OCI-LY7 (cell line): ENCODE measurements around the gene PIGZ. TPM values are rescaled to one million over a fixed set of nuclear protein-coding genes. Genes with fewer than 3 reads are reported as not detected.

Experiments
- BruUV-seq: library from RNA; stranded (reverse); fragments of 400-500 nt; replicated peaks from 2 replicates; lab custom pipeline; 2021; lab: Mats Ljungman, UMichigan
- CTCF ChIA-PET: fragments of 300-600 bp; sonication (Branson Sonifier 250); formaldehyde crosslinking; loops from one replicate; lab custom pipeline; 2022; ENCODE audit warnings: antibody characterized with exemption; ENCODE audit not compliant: unreplicated experiment; lab: Charles Lee
- POLR2A ChIA-PET: fragments of 300-600 bp; sonication (Branson Sonifier 250); formaldehyde crosslinking; loops from one replicate; lab custom pipeline; 2022; ENCODE audit warnings: antibody characterized with exemption; lab: Charles Lee
- DNase-seq: peaks from one replicate; pipeline ENCODE4 v3.0.0-alpha.2; 2015; ENCODE audit warnings: low spot score
- H2AFZ ChIP-seq: fragments of 200-600 bp; sonication (generic), shearing (Covaris generic); 2 replicates; pipeline ENCODE4 v1.6.1; 2014; ENCODE audit warnings: mild to moderate bottlenecking, antibody characterized with exemption, low read length, moderate library complexity
- H3K27ac ChIP-seq: fragments of 200-600 bp; sonication (generic); 2 replicates; pipeline ENCODE4 v1.5.1; 2014; ENCODE audit warnings: mixed run types, low read depth, mild to moderate bottlenecking, moderate library complexity, low read length, inconsistent platforms; ENCODE audit not compliant: poor library complexity, severe bottlenecking
- H3K36me3 ChIP-seq: fragments of 200-600 bp; sonication (generic); 2 replicates; pipeline ENCODE4 v1.6.1; 2014; ENCODE audit warnings: mild to moderate bottlenecking, antibody characterized with exemption, low read length, moderate library complexity, mixed read lengths; ENCODE audit not compliant: insufficient read depth
- H3K4me1 ChIP-seq: fragments of 200-600 bp; sonication (generic); 2 replicates; pipeline ENCODE4 v1.5.1; 2014; ENCODE audit warnings: mild to moderate bottlenecking, low read length; ENCODE audit not compliant: insufficient read depth, poor library complexity, severe bottlenecking
- H3K4me2 ChIP-seq: fragments of 200-600 bp; sonication (generic); 2 replicates; pipeline ENCODE4 v1.6.1; 2014; ENCODE audit warnings: mild to moderate bottlenecking, low read length
- H3K4me3 ChIP-seq: fragments of 200-600 bp; sonication (generic); 2 replicates; pipeline ENCODE4 v1.5.1; 2014; ENCODE audit warnings: mild to moderate bottlenecking, low read depth, low read length; ENCODE audit not compliant: poor library complexity, severe bottlenecking
- H3K79me2 ChIP-seq: fragments of 200-600 bp; sonication (generic); 2 replicates; pipeline ENCODE4 v1.6.1; 2016; ENCODE audit warnings: low read depth, mild to moderate bottlenecking, low read length, moderate library complexity, mixed read lengths; ENCODE audit not compliant: insufficient read depth
- H3K9me2 ChIP-seq: fragments of 200-600 bp; sonication (generic); 2 replicates; pipeline ENCODE4 v1.6.1; 2016; ENCODE audit warnings: mild to moderate bottlenecking, low read length, mixed read lengths; ENCODE audit not compliant: insufficient read depth
- H3K9me3 ChIP-seq: fragments of 200-600 bp; sonication (generic); 2 replicates; pipeline ENCODE4 v1.6.1; 2014; ENCODE audit warnings: mild to moderate bottlenecking, mixed run types, low read length, mixed read lengths
- H4K20me1 ChIP-seq: fragments of 200-600 bp; sonication (generic); 2 replicates; pipeline ENCODE4 v1.6.1; 2014; ENCODE audit warnings: mild to moderate bottlenecking, antibody characterized with exemption, low read length, moderate library complexity, mixed read lengths; ENCODE audit not compliant: insufficient read depth
- CTCF ChIP-seq: fragments of 200-600 bp; sonication (generic); conservative IDR thresholded peaks from 2 replicates; pipeline ENCODE4 v1.5.1; 2014; ENCODE audit warnings: mild to moderate bottlenecking, antibody characterized with exemption, low read length, moderate library complexity, mixed read lengths
- EZH2phosphoT487 ChIP-seq: fragments of 200-600 bp; sonication (generic); IDR thresholded peaks from 2 replicates; pipeline ENCODE4 v1.6.1; 2018; ENCODE audit warnings: low read depth, borderline replicate concordance, mild to moderate bottlenecking, mixed run types, antibody characterized with exemption, low read length, moderate library complexity, mixed read lengths
- intact Hi-C: fragments of 100-400 bp; cut with micrococcal nuclease; formaldehyde crosslinking; loops from one replicate; pipeline ENCODE4 v1.10.0; 2022; ENCODE audit not compliant: unreplicated experiment
- total RNA-seq, 2 experiments: library from RNA; depleted of rRNA in 1 of 2; stranded (reverse); fragments of >200 nt in 1 of 2; shearing (Covaris generic) in 1 of 2; gene quantifications; 2 replicates each; pipeline ENCODE4 v1.2.3, GENCODE V29; 2014 to 2022

Gene PIGZ
- total RNA-seq, 2 experiments from 2014 or later = not detected

GRCh38 chr3:196941729-196942225, 26.9 kb downstream of the PIGZ start:
- no peaks in the 10 kb centered on the region for H3K9me2 ChIP-seq
- CTCF ChIA-PET = interaction anchor here (0.7 to 1.0 kb wide), 2 partner anchors 9 to 336 kb away, joined by 3 read pairs; no protein-coding TSS in a partner anchor
- H3K4me1 ChIP-seq = peaks cover 23% of the 10 kb centered on the region
- peak overlapping the region; percentile 90 for H3K4me3 ChIP-seq
- H3K36me3 ChIP-seq = peaks cover 56% of the 10 kb centered on the region
- BruUV-seq = TSS peak; percentile 72
- TF ChIP-seq CTCF (no peak), EZH2phosphoT487 (no peak)
- H3K4me2 ChIP-seq = peak overlapping the region; percentile 70
- DNase-seq = peak; percentile 60
- H3K79me2 ChIP-seq = peaks cover 62% of the 10 kb centered on the region
- intact Hi-C loops = loop anchor here (1.0 to 10.0 kb wide), 5 partner anchors 73 to 1037 kb away; partner anchors contain the start of genes FBXO45, TNK2 and WDR53
- peaks cover 7% of the 10 kb centered on the region for H4K20me1 ChIP-seq
- peak overlapping the region; percentile 82 for H2AFZ ChIP-seq
- POLR2A ChIA-PET = interaction anchor here (0.6 to 2.0 kb wide), 5 partner anchors 25 to 231 kb away, joined by 3 to 10 read pairs (median 4); partner anchors contain the start of genes PAK2 and SENP5
- no peaks in the 10 kb centered on the region for H3K9me3 ChIP-seq
- H3K27ac ChIP-seq = peak overlapping the region; percentile 83

GRCh38 chr3:196938576-196938975, 30.1 kb downstream of the PIGZ start:
- no TSS peak for BruUV-seq
- TF ChIP-seq EZH2phosphoT487 (no peak), CTCF (no peak)
- POLR2A ChIA-PET = interaction anchor here (0.6 to 1.1 kb wide), 4 partner anchors 8 to 230 kb away, joined by 3 read pairs; no protein-coding TSS in a partner anchor
- peaks cover 19% of the 10 kb centered on the region for H3K4me1 ChIP-seq
- peaks cover 55% of the 10 kb centered on the region for H3K79me2 ChIP-seq
- H3K36me3 ChIP-seq = peaks cover 72% of the 10 kb centered on the region
- H2AFZ ChIP-seq = no peak overlapping the region
- CTCF ChIA-PET = no interaction called here
- no peak overlapping the region for H3K4me2 ChIP-seq
- no peaks in the 10 kb centered on the region for H3K9me2 ChIP-seq
- no peak overlapping the region for H3K27ac ChIP-seq
- no peak for DNase-seq
- intact Hi-C loops = no loop called here
- no peaks in the 10 kb centered on the region for H3K9me3 ChIP-seq
- peaks cover 7% of the 10 kb centered on the region for H4K20me1 ChIP-seq
- H3K4me3 ChIP-seq = no peak overlapping the region

DNA sequence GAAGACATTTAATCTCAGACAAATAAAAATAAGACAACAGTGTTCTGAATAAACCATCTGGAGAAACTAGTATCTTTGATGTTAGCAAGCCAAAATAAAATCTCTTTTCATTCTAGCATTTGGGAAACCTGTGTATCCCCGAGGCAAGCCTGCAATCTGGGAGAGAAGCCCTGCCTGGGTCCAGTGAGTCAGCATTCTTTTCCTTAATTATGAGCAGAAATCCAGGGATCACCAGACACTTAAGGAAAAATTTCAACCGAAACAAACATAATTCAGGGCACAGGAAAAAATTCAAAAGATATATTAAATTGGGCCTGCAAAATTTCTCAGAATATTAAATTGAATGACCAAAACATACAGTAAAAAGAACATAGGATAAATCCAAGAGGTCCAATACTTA, 30.5 kb downstream of the PIGZ start:
- H3K9me2 ChIP-seq = no peaks in the 10 kb centered on the region
- DNase-seq = no peak
- no peak overlapping the region for H3K4me2 ChIP-seq
- H3K36me3 ChIP-seq = peaks cover 76% of the 10 kb centered on the region
- no peak overlapping the region for H3K27ac ChIP-seq
- ChIA-PET POLR2A (interaction anchor here (0.6 to 1.1 kb wide), 4 partner anchors 21 to 858 kb away, joined by 3 to 5 read pairs (median 3); no protein-coding TSS in a partner anchor), CTCF (no interaction called here)
- H3K4me3 ChIP-seq = no peak overlapping the region
- no peak overlapping the region for H2AFZ ChIP-seq
- peaks cover 7% of the 10 kb centered on the region for H4K20me1 ChIP-seq
- H3K9me3 ChIP-seq = no peaks in the 10 kb centered on the region
- H3K79me2 ChIP-seq = peaks cover 50% of the 10 kb centered on the region
- TF ChIP-seq CTCF (no peak), EZH2phosphoT487 (no peak)
- H3K4me1 ChIP-seq = peaks cover 17% of the 10 kb centered on the region
- intact Hi-C loops = no loop called here
- no TSS peak for BruUV-seq
